Breast epithelium (tissue), 4 donors: ENCODE results near the gene CTSC. TPM values are rescaled to one million over a fixed set of nuclear protein-coding genes. Genes with fewer than 3 reads are reported as not detected.
"Not testable (repeated sequence)": the region's sequence is repeated elsewhere in the genome, so short reads cannot be mapped to it uniquely, and the experiment has no call there.

ENCODE experiments used
- DNase-seq, 2 donors: peaks; one replicate each; pipeline ENCODE4 v3.0.0-alpha.2; 2019; ENCODE audit warnings: low spot score in 2 of 2
- H3K27ac ChIP-seq, 2 donors: fragments of 200-600 bp; sonication (generic) in 1 of 2; one replicate each; pipeline ENCODE4 v1.5.1; 2016 to 2019; ENCODE audit warnings: mild to moderate bottlenecking in 1 of 2
- H3K27me3 ChIP-seq, 2 donors: fragments of 200-600 bp; sonication (generic) in 1 of 2; one replicate each; pipeline versions ENCODE4 v1.5.1 to v1.6.0; 2017 to 2019; ENCODE audit warnings: control low read depth in 1 of 2, mild to moderate bottlenecking in 1 of 2
- H3K36me3 ChIP-seq: fragments of 200-600 bp; one replicate; pipeline ENCODE4 v1.5.1; 2019
- H3K4me1 ChIP-seq, 2 donors: fragments of 200-600 bp; sonication (generic); one replicate each; pipeline ENCODE4 v1.5.1; 2016 to 2019; ENCODE audit warnings: control low read depth in 1 of 2
- H3K4me3 ChIP-seq, 3 donors: fragments of 200-600 bp; sonication (generic); 1 replicate in 2 of 3; 2 replicates in 1 of 3; pipeline ENCODE4 v1.5.1; 2016 to 2019; ENCODE audit warnings: mild to moderate bottlenecking in 3 of 3, moderate library complexity in 2 of 3
- H3K9me3 ChIP-seq, 2 donors: fragments of 200-600 bp; sonication (generic) in 1 of 2; one replicate each; pipeline ENCODE4 v1.5.1; 2016 to 2019; ENCODE audit warnings: control low read depth in 1 of 2
- POLR2A ChIP-seq: fragments of 450-650 bp; IDR thresholded peaks from one replicate; pipeline ENCODE4 v1.6.1; 2016; ENCODE audit warnings: antibody characterized with exemption, mild to moderate bottlenecking, moderate library complexity
- POLR2AphosphoS5 ChIP-seq, 3 donors: sonication (generic); formaldehyde crosslinking; IDR thresholded peaks; one replicate each; pipeline ENCODE4 v1.6.1; 2017; ENCODE audit warnings: antibody characterized with exemption in 3 of 3
- intact Hi-C: fragments of 100-400 bp; cut with DNase I; formaldehyde crosslinking; loops from one replicate; pipeline ENCODE4 v1.15.1; 2023; ENCODE audit warnings: low total_unique reads
- total RNA-seq, 3 donors: library from RNA; depleted of rRNA; stranded (reverse); fragments of >200 nt; gene quantifications; one replicate each; pipeline ENCODE4 v1.1.0, GENCODE V29; 2016
- TF ChIP-seq, protein P1 (sequence below), 3 donors: fragments of 450-650 bp; IDR thresholded peaks; one replicate each; pipeline ENCODE4 v1.5.1; 2016 to 2017; ENCODE audit warnings: antibody characterized with exemption in 3 of 3, mild to moderate bottlenecking in 3 of 3, moderate library complexity in 3 of 3

Gene CTSC
- total RNA-seq, 3 donors from 2014 or later = 56.0 to 103 (median 64.1) TPM

- no peak for DNase-seq
- H3K36me3 ChIP-seq = no peaks in the 10 kb centered on the region
- intact Hi-C loops = no loop called here
- H3K4me3 ChIP-seq = no peak overlapping the region
- no peaks in the 10 kb centered on the region for H3K4me1 ChIP-seq
- no peaks in the 10 kb centered on the region for H3K27me3 ChIP-seq
- no peak overlapping the region for H3K27ac ChIP-seq
- no peak for TF ChIP-seq POLR2AphosphoS5 (IDR thresholded peaks at IDR 0.05)
- TF ChIP-seq, protein P1, sequence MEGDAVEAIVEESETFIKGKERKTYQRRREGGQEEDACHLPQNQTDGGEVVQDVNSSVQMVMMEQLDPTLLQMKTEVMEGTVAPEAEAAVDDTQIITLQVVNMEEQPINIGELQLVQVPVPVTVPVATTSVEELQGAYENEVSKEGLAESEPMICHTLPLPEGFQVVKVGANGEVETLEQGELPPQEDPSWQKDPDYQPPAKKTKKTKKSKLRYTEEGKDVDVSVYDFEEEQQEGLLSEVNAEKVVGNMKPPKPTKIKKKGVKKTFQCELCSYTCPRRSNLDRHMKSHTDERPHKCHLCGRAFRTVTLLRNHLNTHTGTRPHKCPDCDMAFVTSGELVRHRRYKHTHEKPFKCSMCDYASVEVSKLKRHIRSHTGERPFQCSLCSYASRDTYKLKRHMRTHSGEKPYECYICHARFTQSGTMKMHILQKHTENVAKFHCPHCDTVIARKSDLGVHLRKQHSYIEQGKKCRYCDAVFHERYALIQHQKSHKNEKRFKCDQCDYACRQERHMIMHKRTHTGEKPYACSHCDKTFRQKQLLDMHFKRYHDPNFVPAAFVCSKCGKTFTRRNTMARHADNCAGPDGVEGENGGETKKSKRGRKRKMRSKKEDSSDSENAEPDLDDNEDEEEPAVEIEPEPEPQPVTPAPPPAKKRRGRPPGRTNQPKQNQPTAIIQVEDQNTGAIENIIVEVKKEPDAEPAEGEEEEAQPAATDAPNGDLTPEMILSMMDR (IDR thresholded peaks at IDR 0.05) = no peak
- TF ChIP-seq POLR2A = no peak
- H3K9me3 ChIP-seq = no peaks in the 10 kb centered on the region
Observed at GRCh38 chr11:88246696-88247095, 90.8 kb downstream of the CTSC start.

- H3K36me3 ChIP-seq, H3K27me3 ChIP-seq, H3K27ac ChIP-seq, intact Hi-C loops, DNase-seq, H3K9me3 ChIP-seq, H3K4me3 ChIP-seq, H3K4me1 ChIP-seq: not testable (repeated sequence)
Observed at GRCh38 chr11:88245576-88245975, 92.0 kb downstream of the CTSC start.

Other genes starting within 250 kb of the CTSC start
- 10 to 100 TPM in 1 of 3 donors, 1 to 10 TPM in 2; 1.6 to 14.8 (median 5.2) TPM for gene RAB38, start 162.3 kb downstream of the CTSC start, total RNA-seq